HL-60 (cell line): ENCODE measurements around the gene GTF3C5.

Experiments used
- DNase-seq, 2 experiments: peaks; one replicate each; pipeline ENCODE4 v3.0.0-alpha.2; 2010 to 2020; ENCODE audit warnings: low read depth in 1 of 2, low spot score in 1 of 2
- H3K27ac ChIP-seq: fragments of 250-450 bp; sonication (Bioruptor Pico); replicated peaks from 2 replicates; pipeline ENCODE4 v1.5.1; 2020; ENCODE audit warnings: mild to moderate bottlenecking, moderate library complexity
- H3K27me3 ChIP-seq: fragments of 250-450 bp; sonication (Bioruptor Pico); 2 replicates; pipeline ENCODE4 v1.5.1; 2021; ENCODE audit warnings: mild to moderate bottlenecking, moderate library complexity; ENCODE audit not compliant: insufficient read depth, poor library complexity, severe bottlenecking
- H3K4me3 ChIP-seq: replicated peaks from 2 replicates; pipeline ENCODE4 v1.5.1; 2011; ENCODE audit warnings: mild to moderate bottlenecking, control low read depth, low read length; ENCODE audit not compliant: insufficient read depth
- GABPA ChIP-seq: IDR thresholded peaks from 2 replicates; pipeline ENCODE4 v1.6.1; 2012; ENCODE audit warnings: low read depth
- POLR2AphosphoS5 ChIP-seq: IDR thresholded peaks from 2 replicates; pipeline ENCODE4 v1.6.1; 2012; ENCODE audit warnings: low read depth
- REST ChIP-seq: IDR thresholded peaks from 2 replicates; pipeline ENCODE4 v1.6.1; 2012; ENCODE audit warnings: low read depth; ENCODE audit not compliant: insufficient replicate concordance
- SPI1 ChIP-seq: IDR thresholded peaks from 2 replicates; pipeline ENCODE4 v1.6.1; 2012; ENCODE audit warnings: low read depth, mild to moderate bottlenecking, borderline replicate concordance
- TF ChIP-seq, protein P1 (sequence below): IDR thresholded peaks from one replicate; pipeline ENCODE4 v1.5.1; 2011; ENCODE audit warnings: low read length, control low read depth, inconsistent platforms; ENCODE audit not compliant: insufficient read depth

Gene GTF3C5

GRCh38 chr9:132998831-132999635, 31.8 kb upstream of the GTF3C5 start:
- no peak for DNase-seq
- Histone ChIP-seq H3K27ac (no peak overlapping the region), H3K27me3 (no peaks in the 10 kb centered on the region), H3K4me3 (no peak overlapping the region)
- no peak for TF ChIP-seq POLR2AphosphoS5
- TF ChIP-seq SPI1: no peak
- no peak for TF ChIP-seq GABPA
- TF ChIP-seq REST: no peak
- TF ChIP-seq, protein P1, sequence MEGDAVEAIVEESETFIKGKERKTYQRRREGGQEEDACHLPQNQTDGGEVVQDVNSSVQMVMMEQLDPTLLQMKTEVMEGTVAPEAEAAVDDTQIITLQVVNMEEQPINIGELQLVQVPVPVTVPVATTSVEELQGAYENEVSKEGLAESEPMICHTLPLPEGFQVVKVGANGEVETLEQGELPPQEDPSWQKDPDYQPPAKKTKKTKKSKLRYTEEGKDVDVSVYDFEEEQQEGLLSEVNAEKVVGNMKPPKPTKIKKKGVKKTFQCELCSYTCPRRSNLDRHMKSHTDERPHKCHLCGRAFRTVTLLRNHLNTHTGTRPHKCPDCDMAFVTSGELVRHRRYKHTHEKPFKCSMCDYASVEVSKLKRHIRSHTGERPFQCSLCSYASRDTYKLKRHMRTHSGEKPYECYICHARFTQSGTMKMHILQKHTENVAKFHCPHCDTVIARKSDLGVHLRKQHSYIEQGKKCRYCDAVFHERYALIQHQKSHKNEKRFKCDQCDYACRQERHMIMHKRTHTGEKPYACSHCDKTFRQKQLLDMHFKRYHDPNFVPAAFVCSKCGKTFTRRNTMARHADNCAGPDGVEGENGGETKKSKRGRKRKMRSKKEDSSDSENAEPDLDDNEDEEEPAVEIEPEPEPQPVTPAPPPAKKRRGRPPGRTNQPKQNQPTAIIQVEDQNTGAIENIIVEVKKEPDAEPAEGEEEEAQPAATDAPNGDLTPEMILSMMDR: no peak

DNA sequence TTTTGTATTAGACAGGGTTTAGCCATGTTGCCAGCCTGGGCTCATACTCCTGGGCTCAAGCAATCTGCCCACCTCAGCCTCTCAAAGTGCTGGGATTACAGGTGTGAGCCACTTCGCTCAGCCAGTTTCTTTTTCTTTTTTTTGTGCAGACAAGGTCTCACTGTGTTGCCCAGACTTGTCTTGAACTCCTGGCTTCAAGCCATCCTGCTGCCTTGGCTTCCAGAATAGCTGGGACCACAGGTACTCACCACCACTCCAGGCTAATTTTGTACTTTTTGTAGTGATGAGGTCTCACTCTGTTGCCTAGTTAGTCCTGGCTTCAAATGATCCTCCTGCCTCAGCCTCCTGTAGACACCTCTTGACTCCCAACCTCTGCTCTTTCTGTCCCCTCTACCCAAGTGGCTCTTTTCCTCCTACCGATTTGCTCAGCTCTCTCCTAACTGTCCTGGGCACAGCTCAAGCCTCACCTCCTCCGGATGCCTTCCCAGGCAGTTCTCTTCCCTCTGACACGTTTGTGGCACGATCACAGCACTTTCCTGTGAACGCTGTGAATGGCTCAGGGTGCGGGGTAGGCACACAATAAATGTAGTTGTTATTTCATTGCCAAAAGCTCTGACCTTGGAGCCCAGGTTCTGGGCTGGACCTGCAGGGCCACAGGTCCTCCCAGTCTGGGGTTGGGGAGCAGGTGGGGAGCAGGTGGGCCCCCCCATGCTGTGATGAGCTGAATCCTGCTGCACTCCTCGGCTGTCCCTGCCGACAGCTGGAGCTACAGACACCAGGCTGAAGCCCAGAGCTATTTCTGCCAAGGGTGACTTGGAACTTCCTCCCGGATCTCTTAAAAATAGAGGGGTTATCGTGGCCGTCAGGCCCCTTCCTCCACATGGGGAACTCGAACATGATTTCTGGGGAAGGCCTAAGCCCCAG, 28.4 kb upstream of the GTF3C5 start:
- TF ChIP-seq REST: no peak
- no peak for TF ChIP-seq POLR2AphosphoS5
- no peak for TF ChIP-seq GABPA
- TF ChIP-seq SPI1: no peak
- TF ChIP-seq, protein P1: no peak
- no peak for DNase-seq
- Histone ChIP-seq H3K27me3 (no peaks in the 10 kb centered on the region), H3K27ac (peak overlapping the region; percentile 19; the same call in 1 of the 2 replicates), H3K4me3 (no peak overlapping the region)

DNA sequence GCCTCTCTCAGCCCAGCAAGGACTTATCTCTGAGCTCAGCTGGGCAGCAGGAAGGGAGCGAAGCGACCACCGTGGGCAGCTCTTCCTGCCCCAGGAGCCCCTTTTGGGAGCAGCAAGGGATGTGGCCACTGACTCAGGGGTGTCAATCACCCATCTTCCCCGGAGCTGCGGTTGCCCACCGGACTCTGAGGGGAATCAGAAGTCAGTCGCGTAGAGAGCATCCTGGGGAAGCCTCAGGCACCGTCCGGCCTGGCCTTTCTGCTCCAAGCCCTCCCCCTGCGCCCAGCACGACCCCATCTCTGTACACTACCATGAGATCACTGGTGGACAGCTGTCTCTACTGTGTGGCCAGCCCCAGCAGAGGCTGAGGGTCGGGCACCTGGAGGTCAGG, 27.7 kb upstream of the GTF3C5 start:
- Histone ChIP-seq H3K4me3 (no peak overlapping the region), H3K27me3 (no peaks in the 10 kb centered on the region), H3K27ac (peak overlapping the region; percentile 45)
- no peak for DNase-seq
- no peak for TF ChIP-seq POLR2AphosphoS5
- TF ChIP-seq, protein P1: no peak
- no peak for TF ChIP-seq SPI1
- no peak for TF ChIP-seq GABPA
- no peak for TF ChIP-seq REST
